Common myeloid progenitor, CD34-positive (primary cell): ENCODE results near the gene GALNT11.
"Not testable (repeated sequence)": the region's sequence is repeated elsewhere in the genome, so short reads cannot be mapped to it uniquely, and the experiment has no call there.

Experiments
- CTCF ChIA-PET: fragments of 350-600 bp; sonication (Branson Sonifier 250); formaldehyde crosslinking; loops from one replicate; lab custom pipeline; 2021; ENCODE audit warnings: antibody characterized with exemption; lab: Charles Lee
- POLR2A ChIA-PET: fragments of 350-600 bp; sonication (Branson Sonifier 250); formaldehyde crosslinking; loops from one replicate; lab custom pipeline; 2021; ENCODE audit warnings: antibody characterized with exemption; lab: Charles Lee
- DNase-seq, 3 donors: peaks; one replicate each; pipeline versions ENCODE4 v3.0.0 to v3.0.0-alpha.2; 2013
- H3K27ac ChIP-seq, 2 experiments: 1 replicate in 1 of 2; 2 replicates in 1 of 2; pipeline ENCODE4 v1.7.0; 2013; ENCODE audit warnings: inconsistent platforms in 2 of 2, low read length in 2 of 2, mild to moderate bottlenecking in 2 of 2, low read depth in 1 of 2, moderate library complexity in 1 of 2; ENCODE audit not compliant: severe bottlenecking in 2 of 2, insufficient read depth in 1 of 2, poor library complexity in 1 of 2
- H3K27me3 ChIP-seq, 5 experiments: replicated peaks in 2 of 5; 1 replicate in 3 of 5; 2 replicates in 2 of 5; pipeline versions ENCODE4 v1.6.1 to v1.7.0; 2013; ENCODE audit warnings: low read length in 4 of 5, mild to moderate bottlenecking in 2 of 5, moderate library complexity in 2 of 5, inconsistent platforms in 1 of 5; ENCODE audit not compliant: insufficient read depth in 5 of 5, control insufficient read depth in 4 of 5
- H3K36me3 ChIP-seq, 4 experiments: 1 replicate in 2 of 4; 2 replicates in 2 of 4; pipeline versions ENCODE4 v1.6.1 to v1.7.0; 2013; ENCODE audit warnings: low read length in 3 of 4, control low read depth in 1 of 4, mild to moderate bottlenecking in 1 of 4; ENCODE audit not compliant: control insufficient read depth in 4 of 4, insufficient read depth in 4 of 4
- H3K4me1 ChIP-seq, 4 experiments: 1 replicate in 3 of 4; 2 replicates in 1 of 4; pipeline versions ENCODE4 v1.6.1 to v1.7.1; 2013; ENCODE audit warnings: low read length in 3 of 4, mild to moderate bottlenecking in 3 of 4, control low read depth in 1 of 4, inconsistent platforms in 1 of 4, moderate library complexity in 1 of 4; ENCODE audit not compliant: control insufficient read depth in 4 of 4, insufficient read depth in 4 of 4; ENCODE audit errors: control extremely low read depth in 1 of 4
- H3K4me3 ChIP-seq, 7 experiments: 1 replicate in 4 of 7; 2 replicates in 3 of 7; pipeline versions ENCODE4 v1.5.1 to v1.7.0; 2013; ENCODE audit warnings: mild to moderate bottlenecking in 7 of 7, low read length in 6 of 7, moderate library complexity in 6 of 7, inconsistent platforms in 2 of 7, low read depth in 2 of 7, control low read depth in 1 of 7; ENCODE audit not compliant: insufficient read depth in 4 of 7, control insufficient read depth in 1 of 7; ENCODE audit errors: extremely low read depth in 1 of 7
- H3K9me3 ChIP-seq, 5 experiments: 1 replicate in 4 of 5; 2 replicates in 1 of 5; pipeline versions ENCODE4 v1.6.1 to v1.7.1; 2013; ENCODE audit warnings: low read length in 4 of 5, mild to moderate bottlenecking in 2 of 5, inconsistent platforms in 1 of 5, low read depth in 1 of 5, moderate library complexity in 1 of 5; ENCODE audit not compliant: control insufficient read depth in 4 of 5, insufficient read depth in 2 of 5; ENCODE audit errors: control extremely low read depth in 1 of 5
- WGBS: methylation state at CpG from one replicate; pipeline ENCODE4 v1.1.5; 2013; ENCODE audit not compliant: insufficient coverage; 5-methylcytosine and 5-hydroxymethylcytosine counted together

Gene GALNT11

DNA sequence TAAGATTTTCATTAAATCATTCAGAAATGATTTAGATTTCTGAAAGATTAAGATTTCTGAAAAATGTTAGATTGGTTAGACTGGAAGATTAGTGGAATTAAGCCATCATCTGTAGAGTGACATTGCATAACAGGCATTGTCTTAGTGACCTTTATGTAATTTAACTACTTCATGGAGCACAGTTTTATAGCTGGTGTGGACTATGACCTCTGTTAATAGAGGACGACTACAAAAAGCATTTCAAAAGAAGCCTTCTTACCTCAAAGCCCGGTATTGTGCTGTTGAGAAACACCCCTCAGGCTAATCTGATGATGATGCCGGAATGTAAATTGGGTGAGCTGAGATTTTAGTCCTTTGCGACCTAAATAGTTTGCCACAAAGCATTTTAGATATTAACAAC, 55.6 kb downstream of the GALNT11 start:
- Histone ChIP-seq H3K36me3 (peaks cover 0 to 3% (median 0%) of the 10 kb centered on the region in 4 experiments), H3K27ac (no peak overlapping the region), H3K4me1 (peaks cover 2 to 16% (median 10%) of the 10 kb centered on the region in 4 experiments), H3K4me3 (no peak overlapping the region), H3K27me3 (no peaks in the 10 kb centered on the region), H3K9me3 (no peaks in the 10 kb centered on the region)
- WGBS = 100% methylated on average over 2 of the region's 4 CpGs
- ChIA-PET POLR2A (no interaction called here), CTCF (interaction anchor here (0.9 to 1.2 kb wide), 2 partner anchors 8 to 12 kb away, joined by 3 to 4 read pairs; no protein-coding TSS in a partner anchor)
- DNase-seq = no peak

DNA sequence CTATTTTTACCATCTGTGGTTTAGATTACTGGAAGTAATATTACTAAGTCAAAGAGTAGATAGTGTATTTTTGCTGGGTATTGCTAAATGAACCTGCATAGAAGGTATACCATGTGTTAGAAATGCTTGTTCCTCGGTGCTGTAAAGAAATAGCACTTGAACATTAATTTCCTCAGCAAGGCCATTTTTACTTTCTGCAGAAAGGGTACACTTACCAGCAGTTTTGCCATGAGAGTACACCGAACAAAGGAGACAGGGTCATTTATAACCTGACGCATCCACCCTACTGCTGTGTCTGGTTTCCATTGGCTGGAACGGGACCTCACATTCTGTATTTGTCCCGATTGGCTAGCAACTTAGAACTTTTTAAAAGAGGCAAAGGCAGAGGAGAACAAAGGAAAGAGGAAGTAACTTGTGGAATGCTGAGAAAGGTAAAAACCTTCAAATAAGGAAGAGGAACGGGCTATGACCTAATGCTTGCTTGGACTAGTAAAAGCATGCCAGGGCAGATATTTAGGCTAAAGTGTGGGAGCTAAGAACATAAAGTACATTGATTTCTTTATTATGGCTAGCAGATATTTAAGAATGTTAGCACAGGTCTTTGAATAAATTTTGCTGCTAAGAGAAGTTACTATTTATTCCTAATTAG, 56.7 kb downstream of the GALNT11 start:
- H3K4me3 ChIP-seq, H3K27ac ChIP-seq, POLR2A ChIA-PET, H3K9me3 ChIP-seq, H3K27me3 ChIP-seq, H3K36me3 ChIP-seq: not testable (repeated sequence)
- peaks cover 2 to 16% (median 10%) of the 10 kb centered on the region in 4 experiments for H3K4me1 ChIP-seq
- 94% methylated on average over 2 of the region's 6 CpGs for WGBS
- DNase-seq = peak in 1 of 3 donors; percentile 15
- CTCF ChIA-PET = interaction anchor here (1.2 kb wide), 1 partner anchor 9 kb away, joined by 4 read pairs; no protein-coding TSS in a partner anchor

DNA sequence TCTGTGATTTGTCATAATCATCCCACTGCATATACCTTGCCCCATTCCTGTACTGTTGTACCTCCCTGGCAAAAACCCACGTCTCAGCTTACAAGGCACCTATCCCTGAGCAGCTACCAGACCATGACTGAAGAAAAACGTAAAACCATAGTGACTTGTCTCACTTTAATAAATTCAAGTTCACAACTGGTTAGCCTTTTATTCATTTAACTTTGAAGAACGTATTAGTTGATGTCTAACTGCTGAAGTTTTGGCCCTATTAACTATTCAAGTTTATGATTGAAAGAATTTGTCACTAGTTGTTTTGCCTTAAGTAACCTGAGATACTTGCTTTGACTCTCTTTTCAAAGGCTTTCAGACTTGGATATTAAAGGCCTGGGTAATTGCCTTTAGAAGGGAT, 59.7 kb downstream of the GALNT11 start:
- H3K36me3 ChIP-seq = peaks cover 0 to 3% (median under 1%) of the 10 kb centered on the region in 4 experiments
- no peaks in the 10 kb centered on the region for H3K27me3 ChIP-seq
- CTCF ChIA-PET = no interaction called here
- no peak overlapping the region for H3K27ac ChIP-seq
- no peaks in the 10 kb centered on the region for H3K4me1 ChIP-seq
- peaks cover 3 to 20% (median 5%) of the 10 kb centered on the region in 5 experiments for H3K9me3 ChIP-seq
- H3K4me3 ChIP-seq = no peak overlapping the region
- POLR2A ChIA-PET = interaction anchor here (0.6 kb wide), 1 partner anchor 428 kb away, joined by 4 read pairs; no protein-coding TSS in a partner anchor
- DNase-seq = no peak
- WGBS = no CpG with 5 or more reads among the region's 3 CpGs

DNA sequence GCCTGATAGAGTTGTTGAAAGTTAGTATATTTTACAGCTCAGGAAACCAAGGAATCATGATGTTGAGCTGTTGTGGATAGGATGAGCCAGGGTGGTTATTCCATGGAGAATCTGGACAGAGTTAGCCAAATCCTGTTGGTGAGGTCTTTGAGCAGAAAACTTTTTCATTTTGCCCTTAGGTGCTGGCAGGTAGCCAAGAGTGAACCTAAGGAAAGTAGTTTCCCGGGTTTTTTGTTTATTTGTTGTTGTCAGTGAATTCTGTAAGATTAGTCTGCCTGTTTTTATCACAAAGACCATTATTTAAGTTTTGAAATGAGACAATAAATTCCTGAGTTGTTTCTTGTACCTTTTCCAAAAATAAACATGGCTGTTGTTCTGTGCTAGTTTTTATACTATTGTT, 61.0 kb downstream of the GALNT11 start:
- CTCF ChIA-PET = no interaction called here
- no peak for DNase-seq
- Histone ChIP-seq H3K9me3 (peaks cover 3 to 23% (median 5%) of the 10 kb centered on the region in 5 experiments), H3K4me1 (no peaks in the 10 kb centered on the region), H3K4me3 (no peak overlapping the region), H3K36me3 (peaks cover 0 to 3% (median under 1%) of the 10 kb centered on the region in 4 experiments), H3K27me3 (no peaks in the 10 kb centered on the region), H3K27ac (no peak overlapping the region)
- POLR2A ChIA-PET = no interaction called here
- no CpG with 5 or more reads among the region's 1 CpG for WGBS

DNA sequence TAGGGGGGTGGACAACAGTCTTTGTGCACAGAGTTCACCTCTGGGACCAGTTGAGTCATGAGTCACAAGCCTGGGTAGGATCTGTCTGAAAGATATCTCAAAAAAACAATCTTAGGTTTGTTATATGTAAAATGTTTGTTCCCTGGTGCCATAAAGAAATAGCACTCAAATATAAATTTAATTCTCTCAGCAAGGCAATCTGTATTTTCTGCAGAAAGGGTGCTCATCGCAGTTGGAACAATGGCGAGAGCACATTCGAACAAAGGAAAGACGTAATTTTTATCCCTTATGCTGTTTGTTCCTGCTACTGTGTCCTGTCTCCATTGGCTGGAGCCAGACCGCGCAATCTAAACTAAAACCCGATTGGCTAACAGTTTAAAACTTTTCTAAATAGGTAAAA, 63.7 kb downstream of the GALNT11 start:
- H3K27ac ChIP-seq = no peak overlapping the region
- WGBS = 100% methylated on average over 4 of the region's 7 CpGs
- H3K4me3 ChIP-seq = no peak overlapping the region
- ChIA-PET CTCF (interaction anchor here (2.4 kb wide), 1 partner anchor 10 kb away, joined by 9 read pairs; no protein-coding TSS in a partner anchor), POLR2A (no interaction called here)
- no peak for DNase-seq
- H3K9me3 ChIP-seq = peaks cover 3 to 23% (median 5%) of the 10 kb centered on the region in 5 experiments
- no peaks in the 10 kb centered on the region for H3K27me3 ChIP-seq
- H3K4me1 ChIP-seq = no peaks in the 10 kb centered on the region
- peaks cover 0 to 4% (median 1%) of the 10 kb centered on the region in 4 experiments for H3K36me3 ChIP-seq

DNA sequence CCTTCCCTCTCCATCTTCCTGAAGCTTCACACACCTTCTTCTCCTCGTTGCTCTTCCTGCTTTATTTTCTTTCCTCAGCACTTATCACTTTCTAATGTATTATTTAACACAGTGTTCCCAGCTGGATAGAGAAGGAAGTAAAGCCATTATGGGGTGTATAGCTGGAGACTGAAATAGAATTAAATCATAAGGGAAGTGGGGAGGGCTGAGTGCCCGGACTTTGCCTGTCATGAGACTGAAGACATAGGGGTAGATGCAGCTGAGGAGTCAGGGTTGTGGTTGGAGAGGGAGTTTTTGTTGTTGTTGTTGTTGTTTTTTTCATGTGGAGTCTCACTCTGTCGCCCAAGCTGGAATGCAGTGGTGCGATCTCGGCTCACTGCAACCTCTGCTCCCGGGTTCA, 65.3 kb downstream of the GALNT11 start:
- H3K4me3 ChIP-seq = no peak overlapping the region
- ChIA-PET POLR2A (no interaction called here), CTCF (interaction anchor here (2.4 kb wide), 1 partner anchor 12 kb away, joined by 9 read pairs; no protein-coding TSS in a partner anchor)
- H3K27me3 ChIP-seq = no peaks in the 10 kb centered on the region
- no peak overlapping the region for H3K27ac ChIP-seq
- WGBS = 89% methylated on average over 1 of the region's 6 CpGs
- no peak for DNase-seq
- peaks cover 3 to 23% (median 5%) of the 10 kb centered on the region in 5 experiments for H3K9me3 ChIP-seq
- no peaks in the 10 kb centered on the region for H3K4me1 ChIP-seq
- peaks cover 0 to 6% (median 2%) of the 10 kb centered on the region in 4 experiments for H3K36me3 ChIP-seq

DNA sequence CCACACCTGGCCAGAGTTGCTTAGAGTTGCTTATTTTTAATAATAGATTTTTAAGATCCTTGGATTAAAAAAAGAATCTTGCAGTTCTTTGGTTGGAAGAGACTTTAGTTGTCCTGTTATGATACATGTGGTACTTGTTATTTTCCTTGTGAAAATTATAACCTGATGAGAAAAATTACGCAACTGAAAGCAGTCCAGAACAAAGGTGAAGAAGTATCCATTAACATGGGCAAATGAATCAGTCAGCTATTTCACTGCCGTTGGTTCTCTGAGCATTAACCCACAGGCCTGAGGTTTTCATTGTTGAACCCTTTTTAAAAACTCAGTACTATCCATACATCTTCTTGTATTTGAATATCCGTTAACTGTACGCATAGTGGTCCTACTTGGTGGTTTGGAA, 68.2 kb downstream of the GALNT11 start:
- POLR2A ChIA-PET = no interaction called here
- H3K4me3 ChIP-seq = no peak overlapping the region
- CTCF ChIA-PET = no interaction called here
- peaks cover 0 to 6% (median 1%) of the 10 kb centered on the region in 4 experiments for H3K36me3 ChIP-seq
- DNase-seq = no peak
- no peaks in the 10 kb centered on the region for H3K27me3 ChIP-seq
- H3K9me3 ChIP-seq = peaks cover 2 to 16% (median 4%) of the 10 kb centered on the region in 5 experiments
- no peak overlapping the region for H3K27ac ChIP-seq
- no peaks in the 10 kb centered on the region for H3K4me1 ChIP-seq
- 100% methylated on average over 2 of the region's 4 CpGs for WGBS
